UCSD-AML1 (cell line): ENCODE measurements around the gene WRNIP1.
"Not testable (repeated sequence)": the region's sequence is repeated elsewhere in the genome, so short reads cannot be mapped to it uniquely, and the experiment has no call there.

Experiments
- DNase-seq: peaks from one replicate; lab custom pipeline; 2025; ENCODE audit not compliant: unreplicated experiment; lab: John Stamatoyannopoulos, UW

The WRNIP1 gene

GRCh38 chr6:2760882-2761842 is 4.0 kb upstream of the WRNIP1 start:
- no peak for DNase-seq

- not testable (repeated sequence) for DNase-seq
Measured at GRCh38 chr6:2762868-2763267, 2.3 kb upstream of the WRNIP1 start.

- no peak for DNase-seq
Measured at GRCh38 chr6:2763345-2763841, 1.8 kb upstream of the WRNIP1 start.

GRCh38 chr6:2763876-2764540 is 1.2 kb upstream of the WRNIP1 start:
- DNase-seq: no peak

GRCh38 chr6:2764610-2765165 is 505 bp upstream of the WRNIP1 start:
- peak; percentile 68 for DNase-seq

GRCh38 chr6:2765896-2766766 is 938 bp downstream of the WRNIP1 start:
- peak; percentile 55 for DNase-seq

- DNase-seq: no peak
Measured at GRCh38 chr6:2766767-2767656, 1.8 kb downstream of the WRNIP1 start.

- no peak for DNase-seq
Measured at GRCh38 chr6:2767657-2768524, 2.7 kb downstream of the WRNIP1 start.

GRCh38 chr6:2768696-2769095 is 3.5 kb downstream of the WRNIP1 start:
- DNase-seq: no peak

- no peak for DNase-seq
Measured at GRCh38 chr6:2770171-2770570, 5.0 kb downstream of the WRNIP1 start.

GRCh38 chr6:2771079-2771478 is 5.9 kb downstream of the WRNIP1 start:
- no peak for DNase-seq

GRCh38 chr6:2772840-2773239 is 7.6 kb downstream of the WRNIP1 start:
- DNase-seq: no peak

GRCh38 chr6:2773449-2773848 is 8.3 kb downstream of the WRNIP1 start:
- no peak for DNase-seq

GRCh38 chr6:2775003-2775402 is 9.8 kb downstream of the WRNIP1 start:
- no peak for DNase-seq

GRCh38 chr6:2777249-2777648 is 12.1 kb downstream of the WRNIP1 start:
- no peak for DNase-seq

- DNase-seq: no peak
Measured at GRCh38 chr6:2780102-2780737, 15.0 kb downstream of the WRNIP1 start.

GRCh38 chr6:2781685-2782355 is 16.6 kb downstream of the WRNIP1 start:
- no peak for DNase-seq

- DNase-seq: no peak
Measured at GRCh38 chr6:2782356-2782708, 17.1 kb downstream of the WRNIP1 start.
